WTC11 (cell line): Measurements from ENCODE around the gene TENT4B.

Experiments used
- ATF2 ChIP-seq: sonication (generic); formaldehyde crosslinking; IDR thresholded peaks from 2 replicates; pipeline ENCODE4 v1.8.1; 2022; ENCODE audit warnings: low read depth, missing genetic modification reagents, borderline replicate concordance
- CTCF ChIP-seq: fragments of 200-600 bp; IDR thresholded peaks from 2 replicates; pipeline ENCODE4 v1.8.0; 2022; ENCODE audit warnings: antibody characterized with exemption
- MLX ChIP-seq: sonication (generic); formaldehyde crosslinking; IDR thresholded peaks from 2 replicates; pipeline ENCODE4 v1.8.1; 2023; ENCODE audit warnings: mild to moderate bottlenecking, missing genetic modification reagents, moderate library complexity
- NFATC4 ChIP-seq: fragments of 250-450 bp; sonication (Bioruptor Pico); IDR thresholded peaks from 2 replicates; pipeline ENCODE4 v1.9.0; 2021; ENCODE audit warnings: mild to moderate bottlenecking
- PRDM15 ChIP-seq: sonication (generic); formaldehyde crosslinking; IDR thresholded peaks from 2 replicates; pipeline ENCODE4 v1.8.0; 2022; ENCODE audit warnings: missing genetic modification reagents
- TP53 ChIP-seq: sonication (generic); formaldehyde crosslinking; IDR thresholded peaks from 2 replicates; pipeline ENCODE4 v1.8.1; 2023; ENCODE audit warnings: mild to moderate bottlenecking, missing genetic modification reagents
- USF1 ChIP-seq: sonication (generic); formaldehyde crosslinking; IDR thresholded peaks from 2 replicates; pipeline ENCODE4 v1.8.0; 2022; ENCODE audit warnings: mild to moderate bottlenecking, missing genetic modification reagents

GRCh38 chr16:50219402-50219975, 66.4 kb downstream of the TENT4B start:
- TF ChIP-seq NFATC4 (CRISPR knock-in tag) (no peak), CTCF (no peak), MLX (CRISPR knock-in tag) (no peak), TP53 (CRISPR knock-in tag) (no peak), USF1 (CRISPR knock-in tag) (no peak), PRDM15 (CRISPR knock-in tag) (no peak), ATF2 (CRISPR knock-in tag) (no peak)
